Activated naive CD4-positive, alpha-beta T cell treated with anti-CD3 and anti-CD28 coated beads, Interleukin-2, amount 10 ng/mL, durations not matched to agents 7 days and 5 days (primary cell): ENCODE results near the gene SPIRE2.

Experiments
- CTCF ChIA-PET: fragments of 350-600 bp; sonication (Branson Sonifier 250); formaldehyde crosslinking; loops from one replicate; lab custom pipeline; 2021; ENCODE audit warnings: antibody characterized with exemption; lab: Charles Lee
- DNase-seq: peaks from one replicate; pipeline ENCODE4 v3.0.0-alpha.2; 2020
- H3K27ac Mint-ChIP-seq: one replicate; pipeline ENCODE4 v1.8.0; 2021; ENCODE audit warnings: mild to moderate bottlenecking, moderate library complexity, mixed read lengths
- H3K27me3 Mint-ChIP-seq: one replicate; pipeline ENCODE4 v1.8.0; 2021; ENCODE audit warnings: mild to moderate bottlenecking, mixed read lengths
- H3K36me3 Mint-ChIP-seq: one replicate; pipeline ENCODE4 v1.8.0; 2021; ENCODE audit warnings: mixed read lengths
- H3K4me1 Mint-ChIP-seq: one replicate; pipeline ENCODE4 v1.8.0; 2021; ENCODE audit warnings: mixed read lengths
- H3K4me3 Mint-ChIP-seq: one replicate; pipeline ENCODE4 v1.8.0; 2021; ENCODE audit warnings: mild to moderate bottlenecking, moderate library complexity, mixed read lengths
- H3K9me3 Mint-ChIP-seq: one replicate; pipeline ENCODE4 v1.8.0; 2021; ENCODE audit warnings: mixed read lengths

Gene SPIRE2

DNA sequence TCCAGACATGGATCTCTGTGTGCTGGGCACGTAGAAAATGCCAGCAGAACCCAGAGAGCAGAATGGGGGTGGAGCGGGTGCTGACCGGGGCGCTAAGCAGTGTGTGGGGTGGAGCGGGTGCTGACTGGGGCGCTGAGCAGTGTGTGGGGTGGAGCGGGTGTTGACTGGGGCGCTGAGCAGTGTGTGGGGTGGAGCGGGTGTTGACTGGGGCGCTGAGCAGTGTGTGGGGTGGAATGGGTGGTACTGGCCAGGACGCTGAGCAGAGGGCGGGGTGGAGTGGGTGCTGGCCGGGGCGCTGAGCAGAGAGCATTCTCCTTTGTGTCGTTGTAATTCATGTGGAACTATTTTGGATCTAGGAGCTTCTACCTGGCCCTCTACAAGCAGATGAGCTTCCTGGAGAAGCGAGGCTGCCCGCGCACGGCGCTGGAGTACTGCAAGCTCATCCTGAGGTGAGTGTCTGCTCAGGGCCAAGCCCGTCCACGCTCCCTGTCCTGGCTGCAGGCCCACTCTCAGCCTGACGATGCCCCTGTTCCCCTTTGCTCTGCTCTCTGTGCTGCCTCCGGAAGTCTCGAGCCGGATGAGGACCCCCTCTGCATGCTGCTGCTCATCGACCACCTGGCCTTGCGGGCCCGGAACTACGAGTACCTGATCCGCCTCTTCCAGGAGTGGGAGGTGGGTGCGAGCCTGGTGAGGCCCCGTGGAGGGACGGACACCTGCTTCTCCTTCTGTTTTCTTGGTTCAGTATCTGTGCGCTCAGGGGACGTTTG, 70.1 kb downstream of the SPIRE2 start:
- no peak overlapping the region for H3K4me3 Mint-ChIP-seq
- CTCF ChIA-PET, result no interaction called here
- DNase-seq, result no peak
- peaks cover 30% of the 10 kb centered on the region for H3K36me3 Mint-ChIP-seq
- H3K9me3 Mint-ChIP-seq, result no peaks in the 10 kb centered on the region
- no peaks in the 10 kb centered on the region for H3K4me1 Mint-ChIP-seq
- H3K27me3 Mint-ChIP-seq, result no peaks in the 10 kb centered on the region
- H3K27ac Mint-ChIP-seq, result no peak overlapping the region

DNA sequence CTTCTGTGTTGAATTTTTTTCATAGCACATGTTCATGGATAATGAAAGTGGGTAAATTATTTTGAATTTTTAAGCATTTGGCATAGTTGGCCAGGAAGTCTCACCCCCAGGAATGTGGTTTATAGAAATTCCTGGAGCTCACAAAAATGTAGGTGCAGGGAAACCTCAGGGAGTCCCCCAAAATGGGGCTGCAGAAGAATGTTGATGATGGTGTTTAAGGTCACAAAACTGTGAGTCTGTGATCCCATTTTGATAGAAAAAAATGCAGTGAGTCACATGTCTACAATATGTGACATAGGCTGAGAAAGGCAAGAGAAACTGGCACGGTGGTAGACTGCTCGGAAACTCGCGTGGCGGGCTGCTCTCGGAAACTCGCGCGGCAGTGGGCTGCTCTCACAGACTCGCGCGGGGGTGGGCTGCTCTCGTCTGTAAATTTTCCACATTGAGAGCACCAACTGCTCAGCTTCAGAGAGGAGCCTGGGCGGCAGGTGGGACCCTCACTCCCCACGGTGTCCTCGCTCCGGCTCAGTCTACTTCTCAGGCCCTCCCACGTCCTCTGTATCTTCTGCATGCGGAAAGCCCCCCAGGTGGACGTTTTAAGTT, 71.7 kb downstream of the SPIRE2 start:
- CTCF ChIA-PET, result no interaction called here
- no peak overlapping the region for H3K27ac Mint-ChIP-seq
- H3K36me3 Mint-ChIP-seq, result peaks cover 29% of the 10 kb centered on the region
- H3K4me3 Mint-ChIP-seq, result no peak overlapping the region
- DNase-seq, result no peak
- no peaks in the 10 kb centered on the region for H3K27me3 Mint-ChIP-seq
- H3K9me3 Mint-ChIP-seq, result no peaks in the 10 kb centered on the region
- no peaks in the 10 kb centered on the region for H3K4me1 Mint-ChIP-seq

- CTCF ChIA-PET, result no interaction called here
- H3K36me3 Mint-ChIP-seq, result peaks cover 31% of the 10 kb centered on the region
Measured at GRCh38 chr16:89900885-89901284, 72.6 kb downstream of the SPIRE2 start.

GRCh38 chr16:89902980-89903379, 74.7 kb downstream of the SPIRE2 start:
- H3K9me3 Mint-ChIP-seq, result no peaks in the 10 kb centered on the region
- DNase-seq, result no peak
- no peak overlapping the region for H3K27ac Mint-ChIP-seq
- H3K36me3 Mint-ChIP-seq, result peaks cover 43% of the 10 kb centered on the region
- no peaks in the 10 kb centered on the region for H3K27me3 Mint-ChIP-seq
- CTCF ChIA-PET, result no interaction called here
- no peaks in the 10 kb centered on the region for H3K4me1 Mint-ChIP-seq
- no peak overlapping the region for H3K4me3 Mint-ChIP-seq

More at GRCh38 chr16:89900885-89901284, 72.6 kb downstream of the SPIRE2 start:
- Mint-ChIP-seq H3K9me3 (no peaks in the 10 kb centered on the region), H3K27ac (no peak overlapping the region), H3K4me3 (no peak overlapping the region), H3K4me1 (no peaks in the 10 kb centered on the region), H3K27me3 (no peaks in the 10 kb centered on the region)
- DNase-seq, result no peak

GRCh38 chr16:89903908-89904515, 75.7 kb downstream of the SPIRE2 start:
- Mint-ChIP-seq H3K27me3 (no peaks in the 10 kb centered on the region), H3K36me3 (peaks cover 40% of the 10 kb centered on the region), H3K4me1 (no peaks in the 10 kb centered on the region), H3K4me3 (no peak overlapping the region), H3K9me3 (no peaks in the 10 kb centered on the region), H3K27ac (no peak overlapping the region)
- no peak for DNase-seq
- CTCF ChIA-PET, result no interaction called here

DNA sequence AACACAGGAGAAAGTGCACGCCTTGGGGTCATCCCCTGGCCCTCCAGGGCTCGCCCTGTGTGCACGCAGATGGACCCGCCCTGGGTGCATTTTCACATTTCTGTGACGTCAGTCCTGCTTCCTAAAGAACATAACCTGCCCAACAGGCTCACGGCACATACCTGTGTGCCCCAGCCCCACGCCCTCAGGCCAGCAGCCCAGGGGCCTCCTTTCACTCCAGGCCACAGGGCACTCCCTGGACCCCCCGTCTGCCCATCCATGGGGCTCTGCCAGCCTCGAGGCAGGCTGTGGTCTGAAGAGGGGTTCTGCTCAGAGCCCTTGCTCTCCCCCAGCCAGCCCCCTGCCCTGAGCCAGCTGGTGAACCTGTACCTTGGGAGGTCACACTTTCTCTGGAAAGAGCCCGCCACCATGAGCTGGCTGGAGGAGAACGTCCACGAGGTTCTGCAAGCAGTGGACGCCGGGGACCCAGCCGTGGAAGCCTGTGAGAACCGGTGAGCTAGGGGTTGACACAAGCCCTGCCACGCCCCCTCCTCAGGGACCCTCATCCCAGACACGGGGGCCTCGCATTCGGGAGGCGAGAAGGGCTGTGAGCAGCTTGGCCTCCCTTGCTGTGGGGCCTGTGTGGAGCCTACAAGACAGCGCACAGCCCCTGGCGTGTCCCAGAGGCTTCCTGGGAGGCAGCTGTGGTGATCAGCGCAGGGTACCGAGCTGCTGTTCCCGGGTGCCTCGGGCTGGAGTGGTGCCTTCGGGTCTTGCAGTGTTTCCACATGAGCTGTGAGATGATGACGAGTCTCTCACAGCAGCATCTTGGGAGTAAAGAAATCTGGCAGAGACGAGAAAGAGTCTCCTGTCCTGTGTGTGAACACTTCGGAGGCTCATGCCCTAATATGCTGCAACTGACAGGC, 76.6 kb downstream of the SPIRE2 start:
- peaks cover 38% of the 10 kb centered on the region for H3K36me3 Mint-ChIP-seq
- no peaks in the 10 kb centered on the region for H3K27me3 Mint-ChIP-seq
- H3K4me1 Mint-ChIP-seq, result no peaks in the 10 kb centered on the region
- DNase-seq, result no peak
- CTCF ChIA-PET, result no interaction called here
- no peak overlapping the region for H3K27ac Mint-ChIP-seq
- no peaks in the 10 kb centered on the region for H3K9me3 Mint-ChIP-seq
- no peak overlapping the region for H3K4me3 Mint-ChIP-seq

GRCh38 chr16:89905511-89906139, 77.3 kb downstream of the SPIRE2 start:
- Mint-ChIP-seq H3K9me3 (no peaks in the 10 kb centered on the region), H3K27me3 (no peaks in the 10 kb centered on the region), H3K4me3 (no peak overlapping the region), H3K4me1 (peaks cover 4% of the 10 kb centered on the region), H3K27ac (no peak overlapping the region), H3K36me3 (peaks cover 32% of the 10 kb centered on the region)
- CTCF ChIA-PET, result interaction anchor here (2.8 kb wide), 1 partner anchor 13 kb away, joined by 7 read pairs; the partner anchor contains the start of gene MC1R
- no peak for DNase-seq

DNA sequence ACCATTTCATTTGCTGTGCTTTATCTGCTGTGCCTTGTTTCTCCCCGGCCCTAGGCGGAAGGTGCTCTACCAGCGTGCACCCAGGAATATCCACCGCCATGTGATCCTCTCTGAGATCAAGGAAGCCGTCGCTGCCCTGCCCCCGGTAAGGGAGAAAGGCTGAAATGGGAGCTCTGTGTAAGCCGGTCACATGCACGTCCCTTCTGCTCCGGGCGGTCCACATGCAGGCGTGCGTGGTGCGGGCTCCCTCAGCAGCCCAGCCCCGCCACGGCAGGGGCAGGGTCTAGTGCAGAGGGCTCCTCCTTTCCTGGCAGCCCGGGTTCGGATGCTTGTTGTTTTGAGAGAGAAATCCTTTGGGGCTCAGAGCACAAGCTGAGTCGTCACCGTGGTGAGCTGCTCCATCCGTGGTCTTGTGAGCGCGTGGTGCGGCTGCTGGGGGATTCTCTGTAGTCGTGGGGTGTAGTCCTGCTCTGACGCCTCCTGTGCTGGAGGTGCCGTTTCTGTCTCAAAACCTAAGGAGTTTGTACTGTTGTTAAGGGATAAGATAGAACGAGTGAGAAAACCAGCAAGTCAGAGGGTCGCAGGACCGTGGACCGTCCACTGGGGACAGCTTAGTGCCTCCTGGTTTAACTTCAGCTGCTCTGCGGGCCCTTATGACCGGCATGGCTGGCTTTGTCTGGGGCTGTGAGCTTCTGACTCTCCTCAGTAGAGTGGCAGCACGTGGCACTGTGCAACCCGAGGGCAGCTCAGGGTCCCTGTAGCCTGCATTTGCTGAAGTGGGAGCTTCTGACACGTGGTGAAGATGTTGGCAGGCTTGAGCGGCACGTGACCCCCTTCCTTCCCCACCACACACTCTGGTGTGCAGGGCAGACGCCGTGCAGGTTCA, 78.1 kb downstream of the SPIRE2 start:
- Mint-ChIP-seq H3K4me1 (peaks cover 4% of the 10 kb centered on the region), H3K36me3 (peaks cover 35% of the 10 kb centered on the region), H3K4me3 (no peak overlapping the region), H3K27ac (no peak overlapping the region), H3K27me3 (no peaks in the 10 kb centered on the region), H3K9me3 (no peaks in the 10 kb centered on the region)
- CTCF ChIA-PET, result interaction anchor here (2.8 kb wide), 1 partner anchor 12 kb away, joined by 7 read pairs; the partner anchor contains the start of gene MC1R
- no peak for DNase-seq

GRCh38 chr16:89907055-89907814, 79.0 kb downstream of the SPIRE2 start:
- Mint-ChIP-seq H3K9me3 (no peaks in the 10 kb centered on the region), H3K27ac (no peak overlapping the region), H3K4me3 (no peak overlapping the region), H3K27me3 (no peaks in the 10 kb centered on the region), H3K4me1 (peaks cover 4% of the 10 kb centered on the region), H3K36me3 (peaks cover 36% of the 10 kb centered on the region)
- no peak for DNase-seq
- CTCF ChIA-PET, result interaction anchor here (0.6 to 2.8 kb wide), 5 partner anchors 11 to 367 kb away, joined by 3 to 7 read pairs (median 4); partner anchors contain the start of genes MC1R and TCF25

DNA sequence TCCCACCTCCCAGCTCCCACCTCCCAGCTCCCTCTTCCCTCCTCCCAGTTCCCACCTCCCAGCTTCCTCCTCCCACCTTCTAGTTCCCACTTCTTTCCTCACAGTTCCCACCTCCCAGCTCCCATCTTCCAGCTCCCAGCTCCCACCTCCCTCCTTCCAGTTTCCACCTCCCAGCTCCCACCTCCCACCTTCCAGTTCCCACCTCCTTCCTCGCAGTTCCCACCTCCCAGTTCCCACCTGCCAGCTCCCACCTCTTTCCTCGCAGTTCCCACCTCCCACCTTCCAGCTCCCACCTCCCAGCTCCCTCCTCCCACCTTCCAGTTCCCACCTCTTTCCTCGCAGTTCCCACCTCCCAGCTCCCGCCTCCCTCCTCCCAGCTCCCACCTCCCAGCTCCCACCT, 80.0 kb downstream of the SPIRE2 start:
- Mint-ChIP-seq H3K4me3 (no peak overlapping the region), H3K36me3 (peaks cover 39% of the 10 kb centered on the region), H3K27me3 (no peaks in the 10 kb centered on the region), H3K9me3 (no peaks in the 10 kb centered on the region), H3K27ac (no peak overlapping the region), H3K4me1 (peaks cover 4% of the 10 kb centered on the region)
- CTCF ChIA-PET, result interaction anchor here (1.2 to 3.9 kb wide), 4 partner anchors 10 to 202 kb away, joined by 3 to 29 read pairs (median 6); partner anchors contain the start of genes MC1R and TCF25
- DNase-seq, result no peak

DNA sequence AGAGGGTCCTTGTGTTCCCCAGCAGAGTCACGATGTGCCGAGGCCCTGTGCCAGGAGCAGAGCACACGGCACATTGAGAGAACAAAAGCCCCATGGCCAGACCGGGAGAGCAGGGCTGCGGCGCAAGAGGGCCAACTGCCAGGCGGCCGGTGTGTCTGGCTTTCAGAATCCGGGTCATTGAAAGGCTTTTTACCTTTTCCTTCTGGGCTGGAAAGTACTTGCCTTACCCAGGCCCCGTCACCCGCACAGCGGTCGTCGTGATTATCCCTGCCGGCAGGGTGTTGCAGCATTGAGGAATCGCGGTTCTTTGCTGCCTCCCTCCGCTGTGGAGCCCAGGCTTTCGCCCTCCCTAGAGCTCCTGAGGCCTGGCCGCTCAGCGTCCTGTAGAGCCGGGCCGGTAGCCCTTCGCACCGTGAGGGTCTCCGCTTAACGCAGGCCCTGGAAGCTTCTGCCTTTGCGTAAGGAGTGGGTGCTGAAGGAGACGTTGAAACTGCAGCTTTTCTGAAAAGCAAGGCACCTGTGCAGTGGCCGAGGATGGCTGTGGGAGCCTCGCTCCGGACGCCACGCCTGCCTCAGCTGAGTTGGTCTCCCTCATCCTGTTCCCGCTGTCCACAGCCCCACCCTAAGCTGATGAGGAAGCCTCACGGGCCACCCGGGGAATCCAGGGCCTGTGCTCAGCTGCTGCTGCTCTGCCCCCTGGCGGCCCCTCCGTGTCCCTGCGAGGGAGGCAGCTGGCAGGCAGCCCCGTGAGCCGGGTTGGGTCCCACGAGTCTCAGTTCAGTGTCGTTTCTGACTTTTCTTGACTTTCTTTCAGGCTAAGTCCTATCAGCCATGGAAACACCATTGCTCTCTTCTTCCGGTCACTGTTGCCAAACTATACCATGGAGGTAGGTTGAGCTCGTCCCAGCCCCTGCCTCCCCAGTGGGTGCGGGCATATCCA, 81.8 kb downstream of the SPIRE2 start:
- Mint-ChIP-seq H3K4me3 (no peak overlapping the region), H3K36me3 (peaks cover 45% of the 10 kb centered on the region), H3K27me3 (no peaks in the 10 kb centered on the region), H3K9me3 (no peaks in the 10 kb centered on the region), H3K4me1 (peaks cover 4% of the 10 kb centered on the region), H3K27ac (no peak overlapping the region)
- CTCF ChIA-PET, result interaction anchor here (0.8 to 3.9 kb wide), 13 partner anchors 9 to 210 kb away, joined by 3 to 29 read pairs (median 5); partner anchors contain the start of genes MC1R, TCF25 and TUBB3
- peak; percentile 76 for DNase-seq
